GM12878 (cell line): ENCODE measurements around the gene DENND6A.

Experiments
- ASH2L ChIP-seq: fragments of 300-600, 200-600 bp; sonication (generic); IDR thresholded peaks from 2 replicates; pipeline ENCODE4 v1.6.1; 2017; ENCODE audit warnings: low read depth, mild to moderate bottlenecking, borderline replicate concordance
- KDM1A ChIP-seq: fragments of 200-600 bp; sonication (generic); IDR thresholded peaks from 2 replicates; pipeline ENCODE4 v1.6.1; 2016; ENCODE audit warnings: borderline replicate concordance
- MXI1 ChIP-seq: fragments of 150-350 bp; IDR thresholded peaks from 2 replicates; pipeline ENCODE4 v1.6.1; 2011; ENCODE audit warnings: low read depth, mild to moderate bottlenecking, inconsistent platforms, low read length, improper control_type of control experiment
- NFYA ChIP-seq: IDR thresholded peaks from 2 replicates; pipeline ENCODE4 v1.6.1; 2011; ENCODE audit warnings: low read depth, mild to moderate bottlenecking, low read length, improper control_type of control experiment, borderline replicate concordance
- POLR2A ChIP-seq: IDR thresholded peaks from 2 replicates; pipeline ENCODE4 v1.6.1; 2011; ENCODE audit warnings: low read depth, mild to moderate bottlenecking, low read length
- SMC3 ChIP-seq: IDR thresholded peaks from 2 replicates; pipeline ENCODE4 v1.6.1; 2011; ENCODE audit warnings: low read length, improper control_type of control experiment, borderline replicate concordance
- SP1 ChIP-seq: IDR thresholded peaks from one replicate; pipeline ENCODE4 v1.6.1; 2011; ENCODE audit warnings: low read depth, low read length
- SRF ChIP-seq, 2 experiments: IDR thresholded peaks; 2 replicates each; pipeline ENCODE4 v1.6.1; 2011; ENCODE audit warnings: low read depth in 2 of 2, low read length in 2 of 2, mild to moderate bottlenecking in 1 of 2, moderate library complexity in 1 of 2
- TCF12 ChIP-seq: IDR thresholded peaks from 2 replicates; pipeline ENCODE4 v1.6.1; 2011; ENCODE audit warnings: low read depth, mild to moderate bottlenecking, low read length
- YY1 ChIP-seq: IDR thresholded peaks from 2 replicates; pipeline ENCODE4 v1.6.1; 2011; ENCODE audit warnings: low read depth, mild to moderate bottlenecking, low read length
- TF ChIP-seq, protein P1 (sequence below): fragments of 450-650 bp; IDR thresholded peaks from 2 replicates; pipeline ENCODE4 v1.6.1; 2018; ENCODE audit warnings: borderline replicate concordance, mild to moderate bottlenecking; ENCODE audit not compliant: partially characterized antibody
- TF ChIP-seq, protein P2 (sequence below): fragments of 450-650 bp; IDR thresholded peaks from 2 replicates; pipeline ENCODE4 v1.6.1; 2018; ENCODE audit warnings: mild to moderate bottlenecking, low read depth, moderate library complexity; ENCODE audit not compliant: partially characterized antibody
- TF ChIP-seq, protein P3 (sequence below): fragments of 450-650 bp; IDR thresholded peaks from 2 replicates; pipeline ENCODE4 v1.6.1; 2017; ENCODE audit warnings: mild to moderate bottlenecking, moderate library complexity
- TF ChIP-seq, protein P4 (sequence below): fragments of 450-650 bp; IDR thresholded peaks from 2 replicates; pipeline ENCODE4 v1.6.1; 2017; ENCODE audit warnings: mild to moderate bottlenecking

GRCh38 chr3:57715686-57716085 is 22.8 kb upstream of the DENND6A start:
- TF ChIP-seq KDM1A (no peak), NFYA (no peak), SRF (IDR thresholded peaks at IDR 0.05; ENCODE audit: low read depth in 2 of 2, low read length in 2 of 2) (no peak), SMC3 (no peak), POLR2A (no peak), ASH2L (no peak), YY1 (no peak), SP1 (no peak), TCF12 (no peak), MXI1 (no peak)
- TF ChIP-seq, protein P1, sequence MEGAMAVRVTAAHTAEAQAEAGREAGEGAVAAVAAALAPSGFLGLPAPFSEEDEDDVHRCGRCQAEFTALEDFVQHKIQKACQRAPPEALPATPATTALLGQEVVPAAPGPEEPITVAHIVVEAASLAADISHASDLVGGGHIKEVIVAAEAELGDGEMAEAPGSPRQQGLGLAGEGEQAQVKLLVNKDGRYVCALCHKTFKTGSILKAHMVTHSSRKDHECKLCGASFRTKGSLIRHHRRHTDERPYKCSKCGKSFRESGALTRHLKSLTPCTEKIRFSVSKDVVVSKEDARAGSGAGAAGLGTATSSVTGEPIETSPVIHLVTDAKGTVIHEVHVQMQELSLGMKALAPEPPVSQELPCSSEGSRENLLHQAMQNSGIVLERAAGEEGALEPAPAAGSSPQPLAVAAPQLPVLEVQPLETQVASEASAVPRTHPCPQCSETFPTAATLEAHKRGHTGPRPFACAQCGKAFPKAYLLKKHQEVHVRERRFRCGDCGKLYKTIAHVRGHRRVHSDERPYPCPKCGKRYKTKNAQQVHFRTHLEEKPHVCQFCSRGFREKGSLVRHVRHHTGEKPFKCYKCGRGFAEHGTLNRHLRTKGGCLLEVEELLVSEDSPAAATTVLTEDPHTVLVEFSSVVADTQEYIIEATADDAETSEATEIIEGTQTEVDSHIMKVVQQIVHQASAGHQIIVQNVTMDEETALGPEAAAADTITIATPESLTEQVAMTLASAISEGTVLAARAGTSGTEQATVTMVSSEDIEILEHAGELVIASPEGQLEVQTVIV: no peak
- TF ChIP-seq, protein P2, sequence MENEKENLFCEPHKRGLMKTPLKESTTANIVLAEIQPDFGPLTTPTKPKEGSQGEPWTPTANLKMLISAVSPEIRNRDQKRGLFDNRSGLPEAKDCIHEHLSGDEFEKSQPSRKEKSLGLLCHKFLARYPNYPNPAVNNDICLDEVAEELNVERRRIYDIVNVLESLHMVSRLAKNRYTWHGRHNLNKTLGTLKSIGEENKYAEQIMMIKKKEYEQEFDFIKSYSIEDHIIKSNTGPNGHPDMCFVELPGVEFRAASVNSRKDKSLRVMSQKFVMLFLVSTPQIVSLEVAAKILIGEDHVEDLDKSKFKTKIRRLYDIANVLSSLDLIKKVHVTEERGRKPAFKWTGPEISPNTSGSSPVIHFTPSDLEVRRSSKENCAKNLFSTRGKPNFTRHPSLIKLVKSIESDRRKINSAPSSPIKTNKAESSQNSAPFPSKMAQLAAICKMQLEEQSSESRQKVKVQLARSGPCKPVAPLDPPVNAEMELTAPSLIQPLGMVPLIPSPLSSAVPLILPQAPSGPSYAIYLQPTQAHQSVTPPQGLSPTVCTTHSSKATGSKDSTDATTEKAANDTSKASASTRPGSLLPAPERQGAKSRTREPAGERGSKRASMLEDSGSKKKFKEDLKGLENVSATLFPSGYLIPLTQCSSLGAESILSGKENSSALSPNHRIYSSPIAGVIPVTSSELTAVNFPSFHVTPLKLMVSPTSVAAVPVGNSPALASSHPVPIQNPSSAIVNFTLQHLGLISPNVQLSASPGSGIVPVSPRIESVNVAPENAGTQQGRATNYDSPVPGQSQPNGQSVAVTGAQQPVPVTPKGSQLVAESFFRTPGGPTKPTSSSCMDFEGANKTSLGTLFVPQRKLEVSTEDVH: no peak
- TF ChIP-seq, protein P3, sequence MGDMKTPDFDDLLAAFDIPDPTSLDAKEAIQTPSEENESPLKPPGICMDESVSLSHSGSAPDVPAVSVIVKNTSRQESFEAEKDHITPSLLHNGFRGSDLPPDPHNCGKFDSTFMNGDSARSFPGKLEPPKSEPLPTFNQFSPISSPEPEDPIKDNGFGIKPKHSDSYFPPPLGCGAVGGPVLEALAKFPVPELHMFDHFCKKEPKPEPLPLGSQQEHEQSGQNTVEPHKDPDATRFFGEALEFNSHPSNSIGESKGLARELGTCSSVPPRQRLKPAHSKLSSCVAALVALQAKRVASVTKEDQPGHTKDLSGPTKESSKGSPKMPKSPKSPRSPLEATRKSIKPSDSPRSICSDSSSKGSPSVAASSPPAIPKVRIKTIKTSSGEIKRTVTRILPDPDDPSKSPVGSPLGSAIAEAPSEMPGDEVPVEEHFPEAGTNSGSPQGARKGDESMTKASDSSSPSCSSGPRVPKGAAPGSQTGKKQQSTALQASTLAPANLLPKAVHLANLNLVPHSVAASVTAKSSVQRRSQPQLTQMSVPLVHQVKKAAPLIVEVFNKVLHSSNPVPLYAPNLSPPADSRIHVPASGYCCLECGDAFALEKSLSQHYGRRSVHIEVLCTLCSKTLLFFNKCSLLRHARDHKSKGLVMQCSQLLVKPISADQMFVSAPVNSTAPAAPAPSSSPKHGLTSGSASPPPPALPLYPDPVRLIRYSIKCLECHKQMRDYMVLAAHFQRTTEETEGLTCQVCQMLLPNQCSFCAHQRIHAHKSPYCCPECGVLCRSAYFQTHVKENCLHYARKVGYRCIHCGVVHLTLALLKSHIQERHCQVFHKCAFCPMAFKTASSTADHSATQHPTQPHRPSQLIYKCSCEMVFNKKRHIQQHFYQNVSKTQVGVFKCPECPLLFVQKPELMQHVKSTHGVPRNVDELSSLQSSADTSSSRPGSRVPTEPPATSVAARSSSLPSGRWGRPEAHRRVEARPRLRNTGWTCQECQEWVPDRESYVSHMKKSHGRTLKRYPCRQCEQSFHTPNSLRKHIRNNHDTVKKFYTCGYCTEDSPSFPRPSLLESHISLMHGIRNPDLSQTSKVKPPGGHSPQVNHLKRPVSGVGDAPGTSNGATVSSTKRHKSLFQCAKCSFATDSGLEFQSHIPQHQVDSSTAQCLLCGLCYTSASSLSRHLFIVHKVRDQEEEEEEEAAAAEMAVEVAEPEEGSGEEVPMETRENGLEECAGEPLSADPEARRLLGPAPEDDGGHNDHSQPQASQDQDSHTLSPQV: no peak
- TF ChIP-seq, protein P4, sequence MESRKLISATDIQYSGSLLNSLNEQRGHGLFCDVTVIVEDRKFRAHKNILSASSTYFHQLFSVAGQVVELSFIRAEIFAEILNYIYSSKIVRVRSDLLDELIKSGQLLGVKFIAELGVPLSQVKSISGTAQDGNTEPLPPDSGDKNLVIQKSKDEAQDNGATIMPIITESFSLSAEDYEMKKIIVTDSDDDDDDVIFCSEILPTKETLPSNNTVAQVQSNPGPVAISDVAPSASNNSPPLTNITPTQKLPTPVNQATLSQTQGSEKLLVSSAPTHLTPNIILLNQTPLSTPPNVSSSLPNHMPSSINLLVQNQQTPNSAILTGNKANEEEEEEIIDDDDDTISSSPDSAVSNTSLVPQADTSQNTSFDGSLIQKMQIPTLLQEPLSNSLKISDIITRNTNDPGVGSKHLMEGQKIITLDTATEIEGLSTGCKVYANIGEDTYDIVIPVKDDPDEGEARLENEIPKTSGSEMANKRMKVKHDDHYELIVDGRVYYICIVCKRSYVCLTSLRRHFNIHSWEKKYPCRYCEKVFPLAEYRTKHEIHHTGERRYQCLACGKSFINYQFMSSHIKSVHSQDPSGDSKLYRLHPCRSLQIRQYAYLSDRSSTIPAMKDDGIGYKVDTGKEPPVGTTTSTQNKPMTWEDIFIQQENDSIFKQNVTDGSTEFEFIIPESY: no peak
